GM12892 (cell line): ENCODE data around the gene SPATC1L.

ENCODE experiments used
- POLR2A ChIP-seq: IDR thresholded peaks from 2 replicates; pipeline ENCODE4 v1.6.1; 2011; ENCODE audit warnings: low read depth, low read length, control low read depth
- TAF1 ChIP-seq: IDR thresholded peaks from 2 replicates; pipeline ENCODE4 v1.6.1; 2011; ENCODE audit warnings: low read depth, mild to moderate bottlenecking, control low read depth, low read length, borderline replicate concordance

GRCh38 chr21:46210378-46211136 lies 26.3 kb upstream of the SPATC1L start:
- no peak for TF ChIP-seq POLR2A
- no peak for TF ChIP-seq TAF1
